ENCODE data around the gene ZC3H12D. TPM values are rescaled to one million over a fixed set of nuclear protein-coding genes. Genes with fewer than 3 reads are reported as not detected.

The ZC3H12D gene
- total RNA-seq, 1 donor from 2014 or later: 0.25 TPM

DNA sequence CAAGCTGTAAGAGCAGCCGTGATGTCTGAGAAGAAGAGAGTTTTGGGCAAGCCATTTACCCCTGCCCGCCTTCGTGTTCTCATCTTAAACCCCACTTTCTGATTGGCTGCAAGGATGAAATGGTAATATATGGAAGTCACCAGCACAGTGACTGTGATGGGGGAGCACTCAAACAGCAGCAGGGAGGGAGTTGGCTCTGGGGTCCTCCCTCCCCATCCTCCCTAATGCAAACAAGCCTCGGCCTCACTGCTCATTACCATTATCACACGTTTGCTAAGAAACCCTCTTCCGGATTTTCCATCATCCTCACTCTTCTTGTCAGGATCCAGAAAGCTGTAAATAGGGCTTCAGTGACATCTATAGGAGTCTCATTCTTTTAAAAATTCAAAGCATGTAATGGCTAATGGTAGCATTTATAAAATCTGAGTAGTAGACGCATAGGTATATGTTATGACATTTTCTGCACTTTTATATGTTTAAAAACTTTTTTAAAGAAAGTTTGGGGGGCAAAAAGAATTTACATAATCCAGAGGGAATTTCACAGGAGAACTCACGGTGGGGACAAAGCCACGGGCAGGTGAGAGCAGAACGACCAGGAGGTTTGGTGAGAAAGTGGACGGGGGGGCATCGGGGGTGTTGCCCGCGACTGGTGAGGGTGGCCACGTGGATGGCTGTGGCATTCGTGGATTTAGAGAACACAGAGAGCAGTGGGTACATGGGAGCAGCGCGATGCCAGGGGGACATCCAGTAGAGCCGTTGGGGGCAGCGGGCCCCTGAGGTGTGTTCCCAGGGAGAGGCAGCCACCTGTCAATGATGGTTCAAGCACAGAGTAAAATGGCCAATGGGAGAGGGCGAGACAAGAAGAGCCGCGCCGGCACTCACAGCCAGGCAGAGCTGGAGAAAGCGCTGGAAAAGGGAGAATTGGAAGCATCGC, 55.1 kb downstream of the ZC3H12D start:
- no peak overlapping the region for H3K4me3 ChIP-seq
- intact Hi-C loops (cut with micrococcal nuclease): loop anchor here (5.0 kb wide), 1 partner anchor 347 kb away; no protein-coding TSS in a partner anchor
- TF ChIP-seq, protein P1, sequence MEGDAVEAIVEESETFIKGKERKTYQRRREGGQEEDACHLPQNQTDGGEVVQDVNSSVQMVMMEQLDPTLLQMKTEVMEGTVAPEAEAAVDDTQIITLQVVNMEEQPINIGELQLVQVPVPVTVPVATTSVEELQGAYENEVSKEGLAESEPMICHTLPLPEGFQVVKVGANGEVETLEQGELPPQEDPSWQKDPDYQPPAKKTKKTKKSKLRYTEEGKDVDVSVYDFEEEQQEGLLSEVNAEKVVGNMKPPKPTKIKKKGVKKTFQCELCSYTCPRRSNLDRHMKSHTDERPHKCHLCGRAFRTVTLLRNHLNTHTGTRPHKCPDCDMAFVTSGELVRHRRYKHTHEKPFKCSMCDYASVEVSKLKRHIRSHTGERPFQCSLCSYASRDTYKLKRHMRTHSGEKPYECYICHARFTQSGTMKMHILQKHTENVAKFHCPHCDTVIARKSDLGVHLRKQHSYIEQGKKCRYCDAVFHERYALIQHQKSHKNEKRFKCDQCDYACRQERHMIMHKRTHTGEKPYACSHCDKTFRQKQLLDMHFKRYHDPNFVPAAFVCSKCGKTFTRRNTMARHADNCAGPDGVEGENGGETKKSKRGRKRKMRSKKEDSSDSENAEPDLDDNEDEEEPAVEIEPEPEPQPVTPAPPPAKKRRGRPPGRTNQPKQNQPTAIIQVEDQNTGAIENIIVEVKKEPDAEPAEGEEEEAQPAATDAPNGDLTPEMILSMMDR (IDR thresholded peaks at IDR 0.05; ENCODE audit: borderline replicate concordance): no peak
- no peaks in the 10 kb centered on the region for H3K36me3 ChIP-seq
- no peak overlapping the region for H3K27ac ChIP-seq (replicated peaks)
- peaks cover 4% of the 10 kb centered on the region for H3K4me1 ChIP-seq
- no peak for DNase-seq
- H3K27me3 ChIP-seq (ENCODE audit: low read depth): peaks cover 21% of the 10 kb centered on the region
- no peaks in the 10 kb centered on the region for H3K9me3 ChIP-seq (replicated peaks)

DNA sequence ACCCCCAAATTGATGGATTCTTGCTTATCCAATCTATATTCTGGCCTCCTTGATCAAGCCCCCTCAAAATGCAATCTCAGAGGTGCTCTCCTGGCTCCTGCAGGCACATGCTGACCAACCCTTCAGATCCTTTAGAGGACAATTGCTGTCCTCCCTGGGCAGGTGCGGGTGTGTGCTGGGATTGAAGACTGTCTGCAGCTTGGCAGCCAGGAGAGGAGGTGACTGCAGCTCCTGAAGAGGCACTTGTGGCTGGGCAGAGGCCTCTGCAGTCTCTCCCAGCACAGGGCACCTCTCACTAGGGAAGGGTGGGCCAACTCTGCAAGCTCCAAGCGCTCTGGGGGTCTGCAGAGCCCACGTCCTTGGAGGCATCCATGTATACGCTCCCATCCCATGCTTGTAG, 56.2 kb downstream of the ZC3H12D start:
- Histone ChIP-seq H3K4me3 (no peak overlapping the region), H3K9me3 (replicated peaks) (no peaks in the 10 kb centered on the region), H3K27ac (replicated peaks) (no peak overlapping the region), H3K36me3 (no peaks in the 10 kb centered on the region), H3K4me1 (peaks cover 10% of the 10 kb centered on the region), H3K27me3 (ENCODE audit: low read depth) (peaks cover 21% of the 10 kb centered on the region)
- TF ChIP-seq, protein P1 (IDR thresholded peaks at IDR 0.05; ENCODE audit: borderline replicate concordance): no peak
- DNase-seq: no peak
- intact Hi-C loops (cut with micrococcal nuclease): no loop called here

DNA sequence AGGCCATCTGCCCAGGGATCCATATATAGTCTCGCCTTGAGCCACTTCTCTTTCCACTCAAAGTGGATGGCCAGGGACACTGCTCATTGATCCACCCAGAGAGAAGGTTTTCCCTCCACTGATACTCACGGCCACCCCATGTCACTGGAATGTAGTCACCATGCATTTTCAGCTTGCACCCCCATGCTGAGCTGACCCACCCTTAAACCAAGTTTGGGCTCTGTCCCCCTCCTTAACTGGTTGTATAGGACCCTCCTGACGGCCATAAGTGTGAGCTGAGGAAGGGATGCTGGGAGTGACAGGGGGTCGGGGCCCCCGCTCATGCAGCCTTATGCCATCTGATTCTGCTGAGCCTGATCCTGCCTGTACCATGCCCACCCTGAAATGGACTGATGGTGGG, 59.1 kb downstream of the ZC3H12D start:
- no peaks in the 10 kb centered on the region for H3K9me3 ChIP-seq (replicated peaks)
- DNase-seq: no peak
- TF ChIP-seq, protein P1 (IDR thresholded peaks at IDR 0.05; ENCODE audit: borderline replicate concordance): no peak
- peaks cover 6% of the 10 kb centered on the region for H3K4me1 ChIP-seq
- intact Hi-C loops (cut with micrococcal nuclease): no loop called here
- peaks cover 28% of the 10 kb centered on the region for H3K27me3 ChIP-seq (ENCODE audit: low read depth)
- H3K27ac ChIP-seq (replicated peaks): no peak overlapping the region
- H3K36me3 ChIP-seq: no peaks in the 10 kb centered on the region
- no peak overlapping the region for H3K4me3 ChIP-seq

DNA sequence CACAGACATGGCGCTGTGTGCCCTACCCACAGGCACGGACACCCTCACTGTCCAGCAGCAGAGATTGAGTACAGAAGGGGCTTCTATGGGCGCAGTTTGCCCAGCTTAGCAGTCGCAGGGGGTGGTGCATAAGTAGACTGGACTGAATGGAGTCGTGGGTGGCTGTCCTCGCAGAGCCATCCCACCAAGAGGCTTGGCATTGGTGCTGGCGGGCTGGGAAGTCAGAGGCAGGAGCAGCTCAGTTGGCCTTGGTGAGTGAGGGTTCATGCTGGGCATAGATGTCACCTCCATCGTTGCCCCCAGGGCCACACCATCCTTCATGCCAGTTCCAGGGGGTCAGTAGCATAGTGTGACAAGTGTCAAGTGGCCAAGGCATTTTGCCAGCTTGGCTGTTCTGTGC, 59.6 kb downstream of the ZC3H12D start:
- H3K27me3 ChIP-seq (ENCODE audit: low read depth): peaks cover 28% of the 10 kb centered on the region
- intact Hi-C loops (cut with micrococcal nuclease): no loop called here
- no peak for DNase-seq

DNA sequence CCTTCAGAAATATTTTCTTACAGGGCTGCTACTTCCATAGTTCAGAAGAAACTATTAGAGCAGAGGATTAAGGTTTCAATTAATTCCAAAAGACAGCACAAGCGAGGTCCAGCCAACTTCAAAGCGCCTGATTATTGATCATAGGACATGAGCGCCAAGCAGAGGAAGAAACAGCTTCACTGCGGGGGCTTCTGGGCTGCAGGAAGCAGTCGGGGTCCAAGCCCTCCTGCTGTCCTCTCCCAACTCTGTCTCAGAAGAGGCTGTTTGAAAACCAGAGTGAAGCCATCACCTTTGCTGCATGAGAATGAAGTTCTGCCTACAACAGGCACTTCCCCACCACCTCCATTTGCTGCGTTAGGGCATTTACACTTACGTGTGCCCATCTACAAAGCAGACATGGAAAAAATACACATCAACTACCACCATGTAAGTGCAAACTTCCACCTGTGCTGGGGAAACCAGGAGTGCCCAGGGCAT, 60.8 kb downstream of the ZC3H12D start:
- no peak for DNase-seq
- H3K4me1 ChIP-seq: peaks cover 6% of the 10 kb centered on the region
- H3K36me3 ChIP-seq: no peaks in the 10 kb centered on the region
- H3K9me3 ChIP-seq (replicated peaks): no peaks in the 10 kb centered on the region
- H3K4me3 ChIP-seq: no peak overlapping the region
- H3K27ac ChIP-seq (replicated peaks): peak overlapping the region; percentile 20
- intact Hi-C loops (cut with micrococcal nuclease): no loop called here
- H3K27me3 ChIP-seq (ENCODE audit: low read depth): peaks cover 23% of the 10 kb centered on the region
- TF ChIP-seq, protein P1 (IDR thresholded peaks at IDR 0.05; ENCODE audit: borderline replicate concordance): no peak

More for the DNA sequence above, 59.6 kb downstream of the ZC3H12D start:
- no peaks in the 10 kb centered on the region for H3K36me3 ChIP-seq
- no peaks in the 10 kb centered on the region for H3K9me3 ChIP-seq (replicated peaks)
- H3K4me1 ChIP-seq: peaks cover 6% of the 10 kb centered on the region
- TF ChIP-seq, protein P1 (IDR thresholded peaks at IDR 0.05; ENCODE audit: borderline replicate concordance): no peak
- no peak overlapping the region for H3K4me3 ChIP-seq
- no peak overlapping the region for H3K27ac ChIP-seq (replicated peaks)

Data from left ventricle myocardium inferior (tissue), 1 donor.